A673 (cell line): Measurements from ENCODE around the gene ASH1L.

Experiments used
- CTCF ChIP-seq: fragments of 300-800, 200-600 bp; sonication (generic); conservative IDR thresholded peaks from 2 replicates; pipeline ENCODE4 v1.5.1; 2017; ENCODE audit warnings: low read depth, mild to moderate bottlenecking, antibody characterized with exemption, low read length, moderate library complexity, mixed read lengths
- EZH2 ChIP-seq: fragments of 200-600 bp; sonication (generic); IDR thresholded peaks from 2 replicates; pipeline ENCODE4 v1.6.1; 2017; ENCODE audit warnings: borderline replicate concordance, low read depth, mild to moderate bottlenecking, mixed read lengths, antibody characterized with exemption, low read length; ENCODE audit not compliant: poor library complexity, severe bottlenecking

GRCh38 chr1:155379180-155379579, 183.4 kb downstream of the ASH1L start:
- no peak for TF ChIP-seq CTCF
- no peak for TF ChIP-seq EZH2
